NT2/D1 (cell line): Measurements from ENCODE around the gene ZNHIT2.

Source experiments
- SUZ12 ChIP-seq: IDR thresholded peaks from 2 replicates; pipeline ENCODE4 v1.6.1; 2011; ENCODE audit not compliant: insufficient read length, insufficient read depth; ENCODE audit errors: extremely low read depth
- YY1 ChIP-seq: IDR thresholded peaks from 2 replicates; pipeline ENCODE4 v1.6.1; 2011; ENCODE audit not compliant: insufficient read length, insufficient read depth
- ZNF274 ChIP-seq: IDR thresholded peaks from 2 replicates; pipeline ENCODE4 v1.6.1; 2011; ENCODE audit warnings: mild to moderate bottlenecking, low read depth, low read length

GRCh38 chr11:65121865-65122696 is 4.6 kb upstream of the ZNHIT2 start, which contains the start of the genes FAU and MRPL49:
- TF ChIP-seq ZNF274 (no peak), YY1 (peak; percentile 84), SUZ12 (no peak)
